HG02759 (cell line): ENCODE results near the gene TMC1.
"Not testable (repeated sequence)": the region's sequence is repeated elsewhere in the genome, so short reads cannot be mapped to it uniquely, and the experiment has no call there.

ENCODE experiments used
- ATAC-seq: cut with Tn5 transposase; IDR thresholded peaks from one replicate; pipeline ENCODE4 v1.9.1; 2021; ENCODE audit warnings: mild to moderate bottlenecking, moderate library complexity; ENCODE audit not compliant: unreplicated experiment

The TMC1 gene

DNA sequence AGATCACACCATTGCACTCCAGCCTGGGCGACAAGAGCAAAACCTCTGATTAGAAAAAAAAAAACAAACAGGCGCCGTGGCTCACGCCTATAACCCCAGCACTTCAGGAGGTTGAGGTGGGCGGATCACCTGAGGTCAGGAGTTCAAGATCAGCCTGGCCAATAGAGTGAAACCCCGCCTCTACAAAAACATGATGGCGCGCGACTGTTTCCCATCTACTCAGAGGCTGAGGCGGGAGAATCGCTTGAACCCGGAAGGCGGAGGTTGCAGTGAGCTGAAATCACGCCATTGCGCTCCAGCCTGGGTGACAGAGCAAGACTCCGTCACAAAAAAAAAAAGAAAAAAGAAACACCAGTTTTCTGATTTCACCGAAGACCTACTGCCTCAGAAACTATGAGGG, at the start of gene TMC1:
TSS of gene TMC1 (plus strand) at position 193 of the 400 bp plus-strand sequence. CDS start 127,041 bp downstream, outside the sequence.
- ATAC-seq: not testable (repeated sequence)

DNA sequence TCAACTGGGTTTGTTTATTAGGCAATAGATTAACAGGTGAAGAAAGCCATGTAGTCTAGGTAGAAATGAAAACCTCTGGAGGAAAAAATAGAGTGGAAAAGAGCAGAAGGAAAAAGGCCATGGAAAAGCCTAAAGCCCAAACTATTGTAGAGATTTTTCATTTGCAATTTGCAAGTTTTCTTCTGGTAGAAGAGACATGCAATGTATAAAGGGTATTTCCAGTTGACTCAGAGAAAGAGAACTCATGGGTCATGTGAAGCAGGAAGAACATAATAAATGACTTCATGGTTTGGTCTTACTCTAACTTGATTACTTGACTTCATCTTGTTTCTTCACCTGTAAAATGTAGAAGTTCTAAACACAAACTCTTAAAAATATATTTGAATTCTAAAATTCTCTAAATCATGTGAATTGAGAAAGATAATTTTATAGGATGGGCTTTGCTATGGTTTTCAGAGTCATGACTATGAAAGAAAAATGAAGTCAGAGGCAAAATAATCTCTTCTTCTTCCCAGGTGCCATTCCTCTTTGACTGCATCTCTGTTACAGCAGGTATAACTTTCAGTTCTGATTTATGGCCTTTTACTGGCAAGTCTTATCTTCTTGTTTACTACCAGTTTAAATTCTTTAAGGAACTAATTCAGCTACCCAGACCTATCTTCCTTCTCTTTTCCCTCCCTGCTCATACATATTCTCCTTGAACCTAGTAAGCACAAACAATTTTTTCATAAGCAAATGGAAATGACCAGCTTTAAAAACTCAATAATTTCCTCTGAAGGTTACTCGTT, 47.7 kb upstream of the TMC1 start:
- peak; percentile 86 for ATAC-seq

DNA sequence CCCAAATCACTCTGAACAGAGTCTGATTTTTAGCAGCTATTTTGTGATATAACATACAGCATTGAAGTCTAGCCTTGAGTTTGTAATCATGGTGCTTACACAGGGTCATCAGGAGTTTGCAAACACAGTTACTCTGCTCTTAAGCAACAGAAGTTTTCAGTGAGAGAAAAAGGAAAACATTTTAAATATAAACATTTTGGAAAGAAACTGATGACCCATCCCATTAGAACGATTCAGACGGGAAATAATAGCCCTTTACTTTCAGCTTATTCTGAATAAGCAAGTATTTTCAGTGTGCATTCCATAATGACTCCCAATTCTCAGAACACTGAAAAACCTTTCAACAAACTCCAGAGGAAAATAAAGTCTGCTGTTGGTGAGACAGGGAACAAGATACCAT, 46.7 kb upstream of the TMC1 start:
- no peak for ATAC-seq

DNA sequence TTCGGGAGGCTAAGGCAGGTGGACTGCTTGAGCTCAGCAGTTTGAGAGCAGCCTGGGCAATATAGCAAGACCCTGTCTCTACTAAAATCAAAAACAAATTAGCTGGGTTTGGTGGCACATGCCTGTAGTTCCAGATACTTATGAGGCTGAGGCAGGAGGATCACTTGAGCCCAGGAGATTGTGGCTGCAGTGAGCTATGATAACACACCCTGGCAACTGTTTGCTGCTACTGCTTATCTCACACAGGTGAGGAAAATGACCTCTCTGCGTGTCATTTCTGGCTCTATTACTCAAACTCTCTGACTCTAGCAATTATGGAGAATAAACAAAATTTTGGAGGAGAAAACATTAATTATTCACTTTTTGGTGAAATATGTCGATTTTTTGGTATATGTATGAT, 45.3 kb upstream of the TMC1 start:
- no peak for ATAC-seq

DNA sequence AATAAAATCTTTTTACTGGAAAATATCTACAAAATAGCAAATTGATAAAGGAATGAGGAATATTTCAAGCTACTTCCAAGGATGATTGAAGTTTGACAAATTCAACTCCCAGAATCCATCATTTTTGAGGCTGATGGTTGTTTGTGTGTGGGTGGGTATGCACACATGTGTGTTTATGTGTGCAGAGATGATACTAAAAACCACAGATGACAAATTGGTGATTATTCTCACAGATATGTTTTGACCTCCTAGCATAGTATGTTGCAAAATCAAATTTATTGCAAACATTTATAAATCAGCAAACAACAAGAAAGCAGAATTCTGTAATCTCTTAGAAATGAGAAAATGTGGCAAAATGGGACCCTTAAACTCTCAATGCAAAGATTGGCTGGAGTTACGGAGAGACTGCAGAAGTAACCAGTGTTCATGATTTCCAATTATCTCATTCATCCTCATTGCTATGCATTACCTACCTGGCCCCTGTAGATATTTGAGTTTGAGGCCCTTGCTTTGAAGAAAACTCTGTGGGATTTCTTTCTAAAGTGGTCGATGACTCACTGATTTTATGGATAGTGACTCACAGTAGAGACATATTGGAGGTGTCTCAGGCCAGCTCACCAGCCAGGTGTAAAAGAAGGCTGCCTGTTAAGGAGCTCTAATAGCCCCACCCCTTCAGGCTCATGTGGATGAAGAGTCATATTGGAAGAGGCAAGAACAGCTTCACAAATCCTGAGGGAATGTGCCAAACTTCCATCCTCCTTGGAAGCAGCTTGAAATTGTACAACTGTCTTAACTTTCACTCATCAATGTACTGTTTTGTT, 44.6 kb upstream of the TMC1 start:
- ATAC-seq: no peak

DNA sequence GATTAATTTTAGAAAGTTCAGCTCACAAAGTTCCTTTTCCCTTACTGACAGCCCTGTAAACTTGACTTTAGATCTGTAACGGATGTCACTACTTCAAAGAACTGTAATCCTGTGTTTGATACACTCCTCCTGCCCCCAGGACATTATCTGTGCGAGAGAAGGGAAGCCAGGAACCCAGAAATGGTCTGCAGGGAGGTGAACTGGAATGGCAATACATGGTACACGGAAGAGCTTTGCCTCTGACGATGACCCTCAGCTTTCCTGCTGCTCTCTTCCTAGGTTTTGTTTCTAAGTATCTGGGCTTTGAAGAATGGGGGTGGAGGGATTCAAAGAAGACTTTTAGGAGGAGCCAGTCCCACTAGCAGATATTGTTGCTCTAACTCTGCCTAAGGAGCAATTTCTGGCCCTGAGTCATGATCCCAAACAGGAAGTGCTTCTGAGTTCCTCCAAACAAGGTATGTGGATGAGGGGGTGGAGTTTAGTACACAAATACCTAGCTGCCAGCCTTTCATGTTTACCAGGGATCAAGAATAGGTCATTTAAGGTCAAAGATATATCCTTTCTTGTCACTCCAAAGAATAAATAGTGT, 43.4 kb upstream of the TMC1 start:
- no peak for ATAC-seq

DNA sequence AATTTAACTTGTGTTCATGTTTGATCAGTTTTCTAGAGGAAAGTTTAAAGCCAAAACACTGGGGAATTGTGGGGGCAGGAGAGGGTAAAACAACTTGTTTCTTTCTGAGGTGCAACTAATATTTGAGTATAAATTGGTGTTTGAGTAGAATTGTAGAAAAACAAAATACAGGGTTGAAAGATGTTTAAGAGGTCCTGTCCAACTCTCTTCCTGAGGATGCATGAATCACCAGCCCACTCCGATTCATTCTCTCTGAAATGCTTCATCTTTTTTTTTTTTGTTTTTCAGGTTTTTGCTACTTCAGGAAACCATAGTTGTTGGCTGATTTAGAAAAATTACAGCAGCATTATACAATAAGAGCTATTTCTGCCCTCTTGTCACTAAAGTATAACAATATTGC, 42.4 kb upstream of the TMC1 start:
- no peak for ATAC-seq

DNA sequence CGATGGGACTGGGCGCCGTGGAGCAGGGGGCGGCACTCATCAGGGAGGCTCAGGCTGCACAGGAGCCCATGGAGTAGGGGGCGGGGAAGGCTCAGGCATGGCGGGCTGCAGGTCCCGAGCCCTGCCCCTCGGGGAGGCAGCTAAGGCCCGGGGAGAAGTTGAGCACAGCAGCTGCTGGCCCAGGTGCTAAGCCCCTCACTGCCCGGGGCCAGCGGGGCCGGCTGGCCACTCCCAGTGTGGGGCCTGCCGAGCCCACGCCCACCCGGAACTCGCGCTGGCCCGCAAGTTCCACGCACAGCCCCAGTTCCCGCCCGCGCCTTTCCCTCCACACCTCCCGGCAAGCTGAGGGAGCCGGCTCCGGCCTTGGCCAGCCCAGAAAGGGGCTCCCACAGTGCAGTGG, 41.1 kb upstream of the TMC1 start:
- ATAC-seq: not testable (repeated sequence)

DNA sequence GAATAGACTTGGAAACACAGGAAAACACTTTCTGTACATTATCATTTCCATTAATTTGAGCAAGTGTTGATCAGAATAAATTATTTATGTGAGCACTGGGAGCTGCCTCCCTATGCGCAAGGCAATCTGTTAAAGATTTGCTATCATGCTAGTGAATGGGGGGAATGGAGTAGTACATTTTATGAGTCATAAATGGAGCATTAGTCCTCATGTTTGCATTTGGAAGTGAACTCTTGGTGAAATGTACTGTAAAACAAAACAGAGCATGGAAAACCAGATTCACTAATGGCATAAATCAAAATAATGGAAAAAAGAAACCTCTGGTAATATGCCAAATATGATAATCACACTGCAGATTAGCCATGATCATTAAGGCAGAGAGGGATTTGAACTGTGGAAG, 40.5 kb upstream of the TMC1 start:
- ATAC-seq: no peak

DNA sequence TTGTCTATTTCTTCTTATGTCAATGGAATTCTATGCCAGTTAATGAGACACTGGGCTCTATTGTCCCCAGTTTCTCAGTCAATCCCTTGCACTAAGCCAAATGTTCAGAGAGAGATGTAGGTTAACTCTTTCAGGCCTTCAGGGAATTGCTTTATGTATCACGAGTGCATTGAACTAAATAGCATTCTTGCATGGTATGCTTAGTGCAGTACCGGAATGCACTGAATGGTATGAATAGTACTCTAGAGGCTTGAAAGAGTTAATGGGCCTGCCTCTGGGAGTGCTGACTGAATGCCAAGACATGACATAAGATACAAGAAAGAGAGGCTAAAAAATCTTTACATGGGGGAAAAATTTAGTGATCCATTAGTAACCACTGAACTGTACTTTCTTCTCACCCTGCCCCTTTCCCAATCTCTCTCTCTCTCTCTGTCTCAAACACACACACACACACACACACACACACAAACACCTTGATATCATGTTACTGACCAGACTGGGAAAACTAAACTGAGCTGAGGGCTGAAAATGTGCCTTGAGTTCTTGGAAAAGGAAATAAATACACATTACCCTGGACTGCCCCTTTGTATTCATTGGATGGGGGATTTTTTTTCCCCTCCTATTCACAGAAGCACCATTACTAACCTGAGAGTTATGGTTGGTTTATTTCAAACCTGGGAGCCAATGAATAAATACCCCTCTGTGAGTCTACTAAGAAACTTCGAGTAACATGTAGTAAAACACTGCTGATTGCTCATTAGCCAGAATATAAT, 35.4 kb upstream of the TMC1 start:
- no peak for ATAC-seq

DNA sequence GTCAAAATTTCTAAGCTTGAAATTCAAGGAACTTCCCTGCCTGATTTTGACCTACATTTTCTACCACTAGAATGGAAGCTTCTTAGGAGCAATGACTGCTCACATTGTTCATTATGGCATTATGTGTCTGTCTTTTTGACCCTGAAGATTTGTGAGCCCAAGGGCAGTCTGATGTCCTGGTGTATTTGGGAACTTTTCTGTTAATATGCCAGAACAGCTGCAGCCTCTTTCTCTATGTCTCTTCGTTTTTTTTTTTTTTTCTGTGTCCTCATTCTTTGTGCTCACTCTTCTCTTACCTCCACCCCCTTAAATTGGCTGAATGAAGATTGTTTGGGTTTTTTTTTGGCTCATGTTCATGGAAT, 34.8 kb upstream of the TMC1 start:
- no peak for ATAC-seq

DNA sequence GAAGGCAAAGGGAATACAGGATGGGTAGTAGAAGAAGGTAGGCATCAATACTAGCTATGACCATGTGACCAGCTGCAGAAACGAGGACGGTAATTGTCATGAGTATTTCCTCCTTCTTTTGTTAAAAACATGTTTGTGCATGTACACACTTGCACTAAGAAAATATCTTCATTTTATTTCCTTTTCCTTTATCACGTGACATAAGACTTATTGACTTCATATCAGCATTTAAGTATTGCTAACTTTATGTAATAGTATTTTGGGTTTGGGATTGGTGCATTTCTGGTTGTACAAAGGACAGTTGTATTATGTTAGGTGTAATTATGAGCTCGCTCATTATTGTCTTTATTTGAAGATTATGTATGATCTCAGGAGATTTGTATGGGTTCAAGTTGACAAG, 33.7 kb upstream of the TMC1 start:
- ATAC-seq: not testable (repeated sequence)

DNA sequence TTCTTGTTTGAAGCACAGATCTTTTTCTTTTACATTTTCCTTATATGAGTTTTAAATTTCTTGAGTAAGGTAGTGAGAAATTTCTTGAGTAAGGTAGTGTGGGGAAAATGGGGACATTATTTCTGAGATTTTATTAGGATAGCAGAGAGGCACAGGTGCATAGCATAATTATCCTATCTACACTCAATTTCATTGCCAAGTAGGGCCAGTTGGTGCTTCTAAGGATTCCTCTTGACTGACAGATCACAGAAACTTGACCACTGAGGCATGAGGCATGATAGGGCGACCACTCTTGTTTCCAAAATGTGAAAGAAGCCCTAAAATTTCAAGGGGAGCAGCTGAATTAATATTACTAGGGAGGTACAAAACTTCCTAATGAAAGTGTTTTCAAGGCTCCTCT, 31.4 kb upstream of the TMC1 start:
- ATAC-seq: no peak

DNA sequence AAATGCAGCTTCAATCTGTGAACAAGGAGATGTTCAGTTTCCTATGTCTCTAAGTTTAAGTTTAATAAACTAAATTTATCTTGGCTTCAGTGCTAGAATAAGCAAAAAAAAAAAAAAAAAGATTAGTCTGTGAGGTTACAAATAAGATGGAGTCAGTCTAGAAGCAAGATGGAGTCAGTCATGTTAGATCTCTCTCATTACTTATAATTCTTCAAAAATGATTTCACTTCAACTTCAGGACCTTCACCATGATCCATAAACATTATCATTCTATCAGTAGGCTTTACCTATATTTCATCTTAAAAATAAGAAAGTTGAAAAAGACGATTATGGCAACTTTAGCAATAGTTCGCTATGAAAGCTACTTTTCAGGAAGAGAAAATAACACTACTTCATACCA, 30.2 kb upstream of the TMC1 start:
- ATAC-seq: no peak

DNA sequence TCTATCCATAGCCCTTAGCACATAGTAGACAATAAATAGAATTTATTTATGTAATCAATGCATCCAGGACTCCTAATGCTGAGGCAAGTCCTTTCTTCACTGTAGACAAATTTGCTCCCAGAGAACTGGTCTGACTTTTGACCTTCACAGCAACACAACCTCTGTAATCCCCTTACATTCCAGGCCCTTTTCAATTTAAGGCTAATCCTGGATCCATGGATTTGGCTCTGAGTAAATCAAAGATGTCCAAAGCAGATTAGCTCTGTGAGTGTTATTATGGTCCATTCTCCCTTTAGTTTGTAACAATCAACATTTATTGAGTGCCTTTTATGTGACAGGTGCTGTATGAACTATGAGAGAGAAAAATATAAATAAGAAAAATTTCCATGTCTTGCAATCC, 27.4 kb upstream of the TMC1 start:
- ATAC-seq: no peak

DNA sequence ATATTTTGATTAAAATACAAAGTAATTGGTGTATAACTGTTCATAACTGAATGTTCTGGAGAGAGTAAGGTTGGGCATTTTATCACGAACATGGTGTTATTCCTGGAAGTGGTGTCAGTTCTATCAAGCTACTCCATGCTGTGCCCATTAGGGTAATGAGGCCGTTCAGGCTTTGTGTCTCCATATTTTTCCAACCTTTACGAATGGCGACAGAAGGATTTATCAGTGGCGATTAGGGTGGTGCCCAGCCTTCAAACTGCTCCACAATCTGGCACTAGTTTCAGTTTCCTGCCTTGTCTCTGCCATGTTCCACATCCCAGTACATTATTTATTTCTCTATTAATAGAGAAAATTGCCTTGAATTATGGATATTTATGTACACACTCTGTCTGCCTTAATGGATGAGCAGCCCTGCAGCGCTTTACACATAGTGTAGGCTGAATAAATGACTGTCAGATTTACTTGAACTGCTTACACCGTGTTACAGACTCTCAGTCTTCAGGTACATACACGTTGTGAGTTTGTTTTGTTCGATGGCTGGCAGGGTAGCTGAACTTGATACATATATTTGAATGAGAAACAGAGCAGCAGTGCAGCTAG, 23.9 kb upstream of the TMC1 start:
- no peak for ATAC-seq

DNA sequence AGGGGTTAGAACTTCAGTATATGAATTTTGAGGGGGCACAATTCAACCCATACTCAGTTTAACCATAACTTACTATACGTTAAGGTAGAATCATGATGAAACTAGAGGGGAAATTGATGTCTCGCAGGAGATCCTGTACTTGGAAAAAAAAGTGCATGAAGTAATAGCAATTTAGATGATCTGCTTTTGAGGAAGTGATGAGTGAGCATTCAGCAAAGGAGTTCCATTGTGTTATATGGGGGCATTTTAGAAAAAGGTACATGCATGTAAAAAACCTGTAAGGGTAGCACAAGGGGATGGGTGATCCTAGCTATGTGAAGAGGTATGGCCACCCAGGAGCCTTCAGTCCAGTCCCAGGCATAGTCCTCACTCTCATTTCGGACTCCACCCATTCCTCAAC, 14.8 kb upstream of the TMC1 start:
- ATAC-seq: no peak

DNA sequence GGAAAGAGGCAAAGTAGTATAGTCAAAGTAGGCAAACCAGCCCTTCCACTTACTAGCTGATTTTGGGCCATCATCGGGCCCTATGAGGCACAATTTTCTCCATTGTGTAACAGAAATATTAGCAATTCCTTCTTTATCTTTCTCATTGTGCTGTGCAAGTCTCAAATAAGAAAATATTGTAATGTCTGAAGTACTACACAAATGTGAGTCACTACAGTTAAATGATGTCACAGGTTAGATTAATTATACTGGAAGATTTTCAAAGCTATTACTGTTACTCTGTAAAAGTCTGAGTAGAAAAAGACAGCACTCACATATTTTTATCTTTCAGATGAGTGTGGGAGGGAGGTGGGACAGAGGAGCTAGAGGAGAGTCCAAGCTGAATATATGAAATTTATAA, 12.4 kb upstream of the TMC1 start:
- peak; percentile 45 for ATAC-seq

DNA sequence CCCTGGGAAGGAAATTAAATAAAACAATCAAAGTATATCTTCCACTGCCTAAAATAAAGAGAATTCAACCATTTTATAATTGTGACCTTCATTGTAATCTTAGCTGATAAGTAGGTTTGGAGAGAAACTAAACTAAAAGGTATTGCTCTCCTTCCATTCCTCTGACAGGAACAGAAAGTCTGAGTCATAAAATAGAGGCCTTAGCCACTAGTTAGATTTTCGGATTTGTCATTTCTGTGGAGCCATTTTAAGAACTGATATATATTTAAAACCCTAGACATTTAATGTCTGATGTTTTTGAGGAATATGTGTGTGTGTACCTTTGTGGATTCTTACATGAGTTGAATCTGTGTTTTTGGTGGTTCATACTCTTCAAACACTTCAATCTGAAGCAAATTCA, 11.8 kb upstream of the TMC1 start:
- ATAC-seq: peak; percentile 93

DNA sequence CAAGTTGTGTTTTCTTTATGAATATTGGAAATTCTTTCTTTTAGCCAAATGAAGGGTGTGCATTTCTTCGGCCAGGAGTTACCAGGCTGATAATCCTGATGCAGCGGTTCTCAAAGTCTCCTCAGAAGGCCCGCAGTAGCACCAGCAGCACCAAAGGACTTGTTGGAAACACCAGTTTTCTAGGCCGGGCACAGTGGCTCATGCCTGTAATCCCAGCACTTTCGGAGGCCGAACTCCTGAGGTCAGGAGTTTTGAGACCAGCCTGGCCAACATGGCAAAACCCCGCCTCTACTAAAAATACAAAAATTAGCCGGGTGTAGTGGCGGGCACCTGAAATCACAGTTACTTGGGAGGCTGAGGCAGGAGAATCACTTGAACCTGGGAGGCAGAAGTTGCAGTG, 397 bp upstream of the TMC1 start:
- ATAC-seq: not testable (repeated sequence)
